ENCODE data around the gene AGBL4. TPM values are rescaled to one million over a fixed set of nuclear protein-coding genes. Genes with fewer than 3 reads are reported as not detected.

AGBL4 gene
- total RNA-seq, 2 experiments from 2014 or later = not detected

DNA sequence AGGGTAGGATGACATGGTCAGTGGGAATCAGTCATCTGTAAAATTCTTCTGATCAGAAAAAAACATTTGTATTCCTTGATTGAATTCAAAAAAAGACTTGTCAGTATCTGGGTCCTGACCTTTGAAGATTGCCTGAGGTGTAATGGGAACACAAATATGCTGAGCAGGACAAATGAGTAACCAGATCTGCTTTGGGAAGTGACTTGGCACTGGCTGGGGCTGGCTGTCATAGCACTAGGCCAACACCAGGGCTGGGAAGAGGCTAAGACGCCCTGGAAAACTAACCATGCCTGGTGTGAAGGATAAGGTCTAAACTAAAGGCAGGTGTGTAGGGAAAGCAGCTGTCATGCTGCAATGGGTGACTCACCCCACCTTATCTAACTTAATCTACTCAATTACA, 794.2 kb downstream of the AGBL4 start:
- Mint-ChIP-seq H3K27ac (no peak overlapping the region), H3K36me3 (ENCODE audit: low read depth) (no peaks in the 10 kb centered on the region)
- intact Hi-C loops (cut with micrococcal nuclease) = no loop called here

DNA sequence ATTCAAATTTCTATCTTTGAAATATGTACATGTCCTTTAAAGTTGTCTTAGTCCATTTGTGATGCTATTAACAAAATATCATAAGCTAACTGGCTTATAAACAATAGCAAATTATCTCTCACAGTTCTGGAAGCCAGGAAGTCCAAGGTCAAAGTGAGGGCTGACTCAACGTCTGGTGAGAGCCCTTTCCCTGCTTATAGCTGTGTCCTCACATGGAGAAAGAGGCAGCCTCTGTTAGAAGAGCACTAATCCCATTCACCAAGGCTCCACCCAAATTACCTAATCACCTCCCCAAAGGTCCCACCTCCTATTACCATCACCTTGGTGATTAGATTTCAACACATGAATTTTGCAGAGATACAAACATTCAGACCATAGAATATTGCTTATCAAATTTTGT, 797.0 kb downstream of the AGBL4 start:
- intact Hi-C loops (cut with micrococcal nuclease) = no loop called here
- H3K4me3 Mint-ChIP-seq = no peak overlapping the region
- H3K4me1 Mint-ChIP-seq (ENCODE audit: low read depth) = no peaks in the 10 kb centered on the region
- CTCF ChIA-PET = no interaction called here
- DNase-seq = no peak
- no peaks in the 10 kb centered on the region for H3K36me3 Mint-ChIP-seq (ENCODE audit: low read depth)
- H3K27ac Mint-ChIP-seq = no peak overlapping the region
- H3K27me3 Mint-ChIP-seq (ENCODE audit: low read depth) = no peaks in the 10 kb centered on the region
- H3K9me3 Mint-ChIP-seq = no peaks in the 10 kb centered on the region

More for the DNA sequence above, 794.2 kb downstream of the AGBL4 start:
- DNase-seq = no peak
- Mint-ChIP-seq H3K4me3 (no peak overlapping the region), H3K9me3 (no peaks in the 10 kb centered on the region), H3K4me1 (ENCODE audit: low read depth) (no peaks in the 10 kb centered on the region), H3K27me3 (ENCODE audit: low read depth) (peaks cover 4% of the 10 kb centered on the region)
- CTCF ChIA-PET = no interaction called here

DNA sequence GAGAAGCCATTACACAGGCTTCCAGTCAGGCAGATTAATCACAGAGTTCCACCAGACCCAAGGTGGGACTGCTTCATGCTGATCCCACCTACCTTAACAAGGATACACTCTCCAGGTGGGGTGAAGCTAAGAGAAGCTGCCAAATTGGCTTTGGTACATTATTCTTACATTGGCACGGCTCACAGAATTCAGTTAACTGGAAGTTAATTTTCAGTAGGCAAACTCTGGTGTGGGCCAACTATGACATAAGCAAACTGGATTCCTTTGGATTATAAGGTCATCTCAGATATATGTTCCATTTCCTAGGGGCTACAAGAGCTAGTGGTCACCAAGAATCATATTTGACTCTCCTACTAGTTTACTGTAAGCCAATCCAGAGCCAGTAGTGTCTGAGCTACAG, 798.3 kb downstream of the AGBL4 start:
- DNase-seq = no peak
- CTCF ChIA-PET = no interaction called here
- Mint-ChIP-seq H3K9me3 (no peaks in the 10 kb centered on the region), H3K4me3 (no peak overlapping the region), H3K27ac (no peak overlapping the region), H3K36me3 (ENCODE audit: low read depth) (no peaks in the 10 kb centered on the region), H3K27me3 (ENCODE audit: low read depth) (no peaks in the 10 kb centered on the region), H3K4me1 (ENCODE audit: low read depth) (no peaks in the 10 kb centered on the region)
- intact Hi-C loops (cut with micrococcal nuclease) = no loop called here

DNA sequence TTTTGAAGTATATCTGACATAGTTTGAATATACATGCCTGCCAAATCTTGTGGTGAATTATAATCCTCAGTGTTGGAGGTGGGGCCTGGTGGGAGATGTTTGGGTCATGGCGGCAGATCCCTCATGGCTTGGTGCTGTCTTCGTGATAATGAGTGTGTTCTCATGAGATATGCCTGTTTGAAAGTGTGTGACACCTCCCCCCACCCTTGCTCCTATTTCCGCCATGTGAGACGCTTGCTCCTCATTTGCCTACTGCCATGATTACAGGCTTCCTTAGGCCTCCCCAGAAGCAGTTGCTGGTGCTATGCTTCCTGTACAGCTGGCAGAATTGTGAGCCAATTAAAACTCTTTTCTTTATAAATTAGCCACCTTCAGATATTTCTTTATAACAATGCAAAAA, 810.5 kb downstream of the AGBL4 start:
- CTCF ChIA-PET = no interaction called here
- H3K4me1 Mint-ChIP-seq (ENCODE audit: low read depth) = no peaks in the 10 kb centered on the region
- H3K4me3 Mint-ChIP-seq = no peak overlapping the region
- no peaks in the 10 kb centered on the region for H3K36me3 Mint-ChIP-seq (ENCODE audit: low read depth)
- H3K27ac Mint-ChIP-seq = no peak overlapping the region
- intact Hi-C loops (cut with micrococcal nuclease) = no loop called here
- H3K27me3 Mint-ChIP-seq (ENCODE audit: low read depth) = peaks cover 6% of the 10 kb centered on the region
- DNase-seq = no peak
- no peaks in the 10 kb centered on the region for H3K9me3 Mint-ChIP-seq

DNA sequence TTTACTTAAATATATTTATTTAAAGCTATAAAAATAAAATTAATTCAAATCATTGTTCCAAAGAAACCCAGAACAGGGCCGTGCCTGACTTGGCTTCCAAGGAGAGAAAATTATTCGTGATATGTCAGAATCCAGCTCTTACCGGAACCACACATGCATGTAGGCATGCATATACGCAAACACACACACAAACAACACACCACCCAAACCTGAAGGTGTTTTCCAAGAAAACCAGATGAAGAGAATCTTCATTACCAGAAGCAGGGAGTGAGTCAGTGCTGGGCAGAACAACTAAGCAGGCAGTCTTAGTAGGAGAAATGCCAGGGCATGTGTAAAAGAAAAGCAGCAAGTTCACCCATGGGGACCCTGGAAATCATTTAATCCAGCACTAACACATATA, 815.0 kb downstream of the AGBL4 start:
- no peak overlapping the region for H3K27ac Mint-ChIP-seq
- no peak overlapping the region for H3K4me3 Mint-ChIP-seq
- H3K4me1 Mint-ChIP-seq (ENCODE audit: low read depth) = no peaks in the 10 kb centered on the region
- H3K27me3 Mint-ChIP-seq (ENCODE audit: low read depth) = peaks cover 6% of the 10 kb centered on the region
- DNase-seq = no peak
- H3K9me3 Mint-ChIP-seq = no peaks in the 10 kb centered on the region
- H3K36me3 Mint-ChIP-seq (ENCODE audit: low read depth) = no peaks in the 10 kb centered on the region
- CTCF ChIA-PET = interaction anchor here (0.6 kb wide), 1 partner anchor 88 kb away, joined by 3 read pairs; no protein-coding TSS in a partner anchor
- intact Hi-C loops (cut with micrococcal nuclease) = no loop called here

DNA sequence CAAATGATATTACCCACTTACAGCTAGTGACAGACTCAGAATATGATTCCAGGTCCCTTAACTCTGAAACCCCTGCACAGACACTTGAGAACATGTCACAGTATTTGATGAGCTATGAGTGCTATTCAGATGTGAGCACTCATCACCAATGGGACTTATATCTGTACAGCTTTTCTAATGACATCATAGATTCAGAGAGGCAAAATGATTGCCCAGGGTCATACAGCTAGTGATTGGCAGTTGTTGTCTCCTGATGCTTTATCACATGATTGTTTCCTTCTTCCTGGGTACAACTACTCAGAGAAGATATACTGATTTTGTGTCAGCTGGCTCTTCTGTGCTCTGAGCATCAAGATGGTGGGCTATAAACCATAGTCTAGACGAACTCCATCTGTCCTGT, 819.0 kb downstream of the AGBL4 start:
- H3K36me3 Mint-ChIP-seq (ENCODE audit: low read depth) = no peaks in the 10 kb centered on the region
- no peak overlapping the region for H3K27ac Mint-ChIP-seq
- intact Hi-C loops (cut with micrococcal nuclease) = no loop called here
- DNase-seq = no peak
- H3K9me3 Mint-ChIP-seq = peaks cover 3% of the 10 kb centered on the region
- no peaks in the 10 kb centered on the region for H3K4me1 Mint-ChIP-seq (ENCODE audit: low read depth)
- H3K27me3 Mint-ChIP-seq (ENCODE audit: low read depth) = peaks cover 2% of the 10 kb centered on the region
- CTCF ChIA-PET = interaction anchor here (0.7 kb wide), 1 partner anchor 1121 kb away, joined by 3 read pairs; no protein-coding TSS in a partner anchor
- no peak overlapping the region for H3K4me3 Mint-ChIP-seq

GRCh38 chr1:49200738-49201137, 823.0 kb downstream of the AGBL4 start:
- peaks cover 4% of the 10 kb centered on the region for H3K27me3 Mint-ChIP-seq (ENCODE audit: low read depth)
- H3K4me1 Mint-ChIP-seq (ENCODE audit: low read depth) = no peaks in the 10 kb centered on the region
- H3K27ac Mint-ChIP-seq = no peak overlapping the region
- CTCF ChIA-PET = no interaction called here
- DNase-seq = no peak
- intact Hi-C loops (cut with micrococcal nuclease) = no loop called here
- H3K4me3 Mint-ChIP-seq = no peak overlapping the region
- H3K36me3 Mint-ChIP-seq (ENCODE audit: low read depth) = no peaks in the 10 kb centered on the region
- H3K9me3 Mint-ChIP-seq = peaks cover 5% of the 10 kb centered on the region

GRCh38 chr1:49199564-49199963, 824.2 kb downstream of the AGBL4 start:
- CTCF ChIA-PET = interaction anchor here (0.6 kb wide), 1 partner anchor 144 kb away, joined by 3 read pairs; no protein-coding TSS in a partner anchor
- no peak for DNase-seq
- peaks cover 10% of the 10 kb centered on the region for H3K9me3 Mint-ChIP-seq
- no peaks in the 10 kb centered on the region for H3K4me1 Mint-ChIP-seq (ENCODE audit: low read depth)
- no peak overlapping the region for H3K27ac Mint-ChIP-seq
- intact Hi-C loops (cut with micrococcal nuclease) = no loop called here
- no peaks in the 10 kb centered on the region for H3K36me3 Mint-ChIP-seq (ENCODE audit: low read depth)
- H3K4me3 Mint-ChIP-seq = no peak overlapping the region
- H3K27me3 Mint-ChIP-seq (ENCODE audit: low read depth) = peaks cover 4% of the 10 kb centered on the region

DNA sequence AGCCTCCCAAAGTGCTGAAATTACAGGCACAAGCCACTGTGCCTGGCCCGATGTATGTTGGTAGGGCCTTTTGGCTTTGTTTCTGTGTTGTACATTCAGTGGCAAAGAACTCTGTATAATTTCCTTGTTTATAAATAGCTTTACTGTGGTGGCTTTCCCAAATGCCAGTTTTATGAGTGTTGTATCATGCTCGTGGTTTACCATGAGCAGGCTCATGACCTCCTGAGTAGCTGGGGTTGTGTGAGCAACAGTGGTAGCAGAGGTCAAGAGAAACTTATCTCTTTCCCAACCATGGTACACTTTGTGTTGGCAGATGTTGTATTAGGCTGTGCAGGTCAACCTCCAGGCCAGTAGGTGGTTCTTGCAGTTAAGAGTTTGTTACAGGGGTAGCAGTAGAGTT, 826.7 kb downstream of the AGBL4 start:
- no peak for DNase-seq
- no peak overlapping the region for H3K27ac Mint-ChIP-seq
- no peak overlapping the region for H3K4me3 Mint-ChIP-seq
- no peaks in the 10 kb centered on the region for H3K4me1 Mint-ChIP-seq (ENCODE audit: low read depth)
- H3K36me3 Mint-ChIP-seq (ENCODE audit: low read depth) = no peaks in the 10 kb centered on the region
- intact Hi-C loops (cut with micrococcal nuclease) = no loop called here
- CTCF ChIA-PET = no interaction called here
- H3K27me3 Mint-ChIP-seq (ENCODE audit: low read depth) = peaks cover 4% of the 10 kb centered on the region
- peaks cover 8% of the 10 kb centered on the region for H3K9me3 Mint-ChIP-seq

DNA sequence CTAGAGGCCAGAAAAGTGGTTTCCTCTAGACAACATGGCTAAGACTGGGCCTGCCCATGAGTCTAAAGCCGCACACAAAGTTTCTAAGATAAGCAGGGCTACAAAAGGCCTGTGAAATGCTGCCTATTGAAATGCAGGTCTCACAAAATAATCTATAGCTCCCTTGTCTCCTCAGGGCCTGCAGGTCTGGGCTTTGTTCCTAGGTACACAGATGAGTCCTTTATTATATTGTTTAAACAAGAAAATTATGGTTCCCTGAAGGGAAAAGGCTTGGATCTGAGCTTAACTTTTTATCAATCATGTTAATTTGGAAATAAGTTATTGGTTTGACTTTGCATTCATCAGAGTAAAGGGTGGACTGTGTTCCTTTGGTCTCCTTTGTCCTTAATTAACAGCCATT, 833.6 kb downstream of the AGBL4 start:
- Mint-ChIP-seq H3K36me3 (ENCODE audit: low read depth) (no peaks in the 10 kb centered on the region), H3K4me3 (no peak overlapping the region), H3K4me1 (ENCODE audit: low read depth) (no peaks in the 10 kb centered on the region), H3K27ac (no peak overlapping the region), H3K9me3 (peaks cover 14% of the 10 kb centered on the region), H3K27me3 (ENCODE audit: low read depth) (no peaks in the 10 kb centered on the region)
- intact Hi-C loops (cut with micrococcal nuclease) = no loop called here
- CTCF ChIA-PET = no interaction called here
- DNase-seq = no peak

DNA sequence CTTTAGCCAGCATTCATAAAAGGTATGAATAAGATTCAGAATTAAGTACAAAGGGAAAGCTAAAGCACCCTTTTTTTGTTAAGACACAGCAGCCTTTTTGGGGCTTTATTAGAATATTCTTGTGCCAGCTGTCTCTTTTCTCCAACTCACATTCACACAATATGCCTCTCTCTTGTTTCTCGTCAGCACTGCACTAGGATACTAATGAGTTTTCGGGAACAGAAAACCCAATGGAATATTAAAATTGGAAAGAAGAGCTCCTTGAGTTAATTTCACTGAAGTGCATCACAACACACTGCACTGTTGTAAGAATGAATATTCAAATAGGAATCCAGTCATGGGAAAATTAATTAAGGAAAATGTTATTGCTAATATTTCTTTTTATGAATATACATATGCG, 836.7 kb downstream of the AGBL4 start:
- H3K36me3 Mint-ChIP-seq (ENCODE audit: low read depth) = no peaks in the 10 kb centered on the region
- no peak for DNase-seq
- H3K4me1 Mint-ChIP-seq (ENCODE audit: low read depth) = no peaks in the 10 kb centered on the region
- H3K27ac Mint-ChIP-seq = no peak overlapping the region
- H3K9me3 Mint-ChIP-seq = peaks cover 14% of the 10 kb centered on the region
- intact Hi-C loops (cut with micrococcal nuclease) = no loop called here
- CTCF ChIA-PET = no interaction called here
- no peaks in the 10 kb centered on the region for H3K27me3 Mint-ChIP-seq (ENCODE audit: low read depth)
- no peak overlapping the region for H3K4me3 Mint-ChIP-seq

DNA sequence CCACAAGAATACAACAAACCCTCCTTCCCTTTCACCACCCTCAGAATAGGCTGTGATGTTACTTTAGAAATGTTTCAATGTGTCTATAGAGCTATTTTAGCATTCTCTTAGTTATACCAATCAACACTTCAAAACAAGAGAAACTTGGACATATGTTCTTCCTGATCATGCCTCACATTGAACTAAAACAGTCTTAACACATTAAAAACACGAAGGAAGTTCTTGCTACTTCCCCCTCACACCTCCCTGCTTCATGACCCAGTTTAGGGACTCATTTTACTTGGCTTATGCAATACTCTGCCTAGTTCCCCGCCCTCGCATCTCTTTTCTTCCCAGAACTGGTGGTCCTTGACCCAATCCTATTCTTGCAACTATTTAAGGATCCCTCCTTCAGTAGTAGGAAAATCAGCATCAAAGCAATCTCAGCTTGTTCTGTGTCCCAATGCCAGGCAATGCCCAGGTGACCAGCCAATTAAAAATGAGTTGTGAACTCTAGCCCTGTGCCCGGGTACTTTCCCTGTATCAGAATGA, 838.2 kb downstream of the AGBL4 start:
- H3K4me1 Mint-ChIP-seq (ENCODE audit: low read depth) = no peaks in the 10 kb centered on the region
- intact Hi-C loops (cut with micrococcal nuclease) = no loop called here
- peaks cover 8% of the 10 kb centered on the region for H3K9me3 Mint-ChIP-seq
- no peak overlapping the region for H3K4me3 Mint-ChIP-seq
- H3K27ac Mint-ChIP-seq = no peak overlapping the region
- DNase-seq = no peak
- no peaks in the 10 kb centered on the region for H3K27me3 Mint-ChIP-seq (ENCODE audit: low read depth)
- no peaks in the 10 kb centered on the region for H3K36me3 Mint-ChIP-seq (ENCODE audit: low read depth)
- CTCF ChIA-PET = interaction anchor here (0.7 kb wide), 1 partner anchor 22 kb away, joined by 3 read pairs; no protein-coding TSS in a partner anchor

- Mint-ChIP-seq H3K27ac (no peak overlapping the region), H3K4me3 (no peak overlapping the region), H3K27me3 (ENCODE audit: low read depth) (no peaks in the 10 kb centered on the region), H3K9me3 (peaks cover 8% of the 10 kb centered on the region), H3K36me3 (ENCODE audit: low read depth) (no peaks in the 10 kb centered on the region), H3K4me1 (ENCODE audit: low read depth) (no peaks in the 10 kb centered on the region)
- DNase-seq = no peak
- intact Hi-C loops (cut with micrococcal nuclease) = no loop called here
- CTCF ChIA-PET = no interaction called here
Observed at GRCh38 chr1:49183489-49183888, 840.3 kb downstream of the AGBL4 start.

Data from activated naive CD4-positive, alpha-beta T cell treated with anti-CD3 and anti-CD28 coated beads for 36 hours (primary cell).